ENCODE data around the gene STARD10. TPM values are rescaled to one million over a fixed set of nuclear protein-coding genes. Genes with fewer than 3 reads are reported as not detected.

The STARD10 gene
- total and polyA plus RNA-seq, 10 donors: 19.7 to 46.7 (median 27.9) TPM

GRCh38 chr11:72730243-72730642 is 63.6 kb downstream of the STARD10 start:
- Histone ChIP-seq H3K9me3 (peaks cover 0 to 6% (median 0%) of the 10 kb centered on the region in 8 donors), H3K27me3 (replicated peaks in 1 of 7) (no peaks in the 10 kb centered on the region), H3K27ac (peak overlapping the region in 3 of 8 donors; percentile 44 to 66 (median 46)), H3K4me3 (no peak overlapping the region), H3K36me3 (peaks cover 0 to 82% (median 25%) of the 10 kb centered on the region in 6 donors), H3K4me1 (peaks cover 3 to 95% (median 58%) of the 10 kb centered on the region in 6 donors)
- WGBS, 5 donors: 87 to 98% (median 94%) methylated on average over 5 of the region's 5 CpGs
- no peak for DNase-seq
- TF ChIP-seq POLR2AphosphoS5 (IDR thresholded peaks at IDR 0.05) (no peak), CTCF (IDR thresholded peaks at IDR 0.05 in 8 of 11, conservative IDR thresholded peaks at IDR 0.05 in 3 of 11) (no peak), POLR2A (IDR thresholded peaks at IDR 0.05) (no peak)
- intact Hi-C loops (cut with DNase I; ENCODE audit: low total_unique reads): no loop called here

GRCh38 chr11:72727521-72727920 is 66.3 kb downstream of the STARD10 start:
- H3K27me3 ChIP-seq (replicated peaks in 1 of 7): no peaks in the 10 kb centered on the region
- no peak for DNase-seq
- intact Hi-C loops (cut with DNase I; ENCODE audit: low total_unique reads): loop anchor here (5.0 to 10.0 kb wide), 2 partner anchors 65 to 447 kb away; partner anchors contain the start of gene STARD10
- H3K9me3 ChIP-seq: peaks cover 0 to 6% (median 0%) of the 10 kb centered on the region in 8 donors
- 47 to 68% (median 59%) methylated on average over 4 of the region's 4 CpGs for WGBS, 5 donors
- TF ChIP-seq CTCF (IDR thresholded peaks at IDR 0.05 in 8 of 11, conservative IDR thresholded peaks at IDR 0.05 in 3 of 11): no peak
- TF ChIP-seq POLR2A (IDR thresholded peaks at IDR 0.05): no peak
- TF ChIP-seq POLR2AphosphoS5 (IDR thresholded peaks at IDR 0.05): no peak
- H3K4me3 ChIP-seq: no peak overlapping the region
- H3K27ac ChIP-seq: peak overlapping the region in 3 of 8 donors; percentile 8 to 97 (median 59)
- H3K4me1 ChIP-seq: peaks cover 18 to 95% (median 61%) of the 10 kb centered on the region in 6 donors
- H3K36me3 ChIP-seq: peaks cover 0 to 91% (median 28%) of the 10 kb centered on the region in 6 donors

GRCh38 chr11:72726266-72727220 is 67.3 kb downstream of the STARD10 start:
- Histone ChIP-seq H3K36me3 (peaks cover 0 to 84% (median 26%) of the 10 kb centered on the region in 6 donors), H3K27ac (peak overlapping the region in 3 of 8 donors; percentile 92 to 97 (median 93)), H3K9me3 (peaks cover 0 to 4% (median 0%) of the 10 kb centered on the region in 8 donors), H3K4me1 (peaks cover 20 to 100% (median 67%) of the 10 kb centered on the region in 6 donors), H3K27me3 (replicated peaks in 1 of 7) (no peaks in the 10 kb centered on the region), H3K4me3 (no peak overlapping the region)
- DNase-seq: peak; percentile 79
- intact Hi-C loops (cut with DNase I; ENCODE audit: low total_unique reads): loop anchor here (5.0 to 10.0 kb wide), 2 partner anchors 66 to 448 kb away; partner anchors contain the start of gene STARD10
- TF ChIP-seq POLR2A (IDR thresholded peaks at IDR 0.05) (no peak), CTCF (IDR thresholded peaks at IDR 0.05 in 8 of 11, conservative IDR thresholded peaks at IDR 0.05 in 3 of 11) (no peak), POLR2AphosphoS5 (IDR thresholded peaks at IDR 0.05) (no peak)
- WGBS, 5 donors: 93 to 97% (median 93%) methylated on average over 37 to 40 of the region's 40 CpGs

GRCh38 chr11:72725724-72726028 is 68.2 kb downstream of the STARD10 start:
- Histone ChIP-seq H3K4me3 (no peak overlapping the region), H3K9me3 (no peaks in the 10 kb centered on the region), H3K36me3 (peaks cover 0 to 83% (median 19%) of the 10 kb centered on the region in 6 donors), H3K4me1 (peaks cover 27 to 100% (median 72%) of the 10 kb centered on the region in 6 donors), H3K27me3 (replicated peaks in 1 of 7) (no peaks in the 10 kb centered on the region), H3K27ac (peak overlapping the region in 7 of 8 donors; percentile 41 to 97 (median 67))
- 83 to 97% (median 91%) methylated on average over 4 of the region's 4 CpGs for WGBS, 5 donors
- intact Hi-C loops (cut with DNase I; ENCODE audit: low total_unique reads): loop anchor here (5.0 to 10.0 kb wide), 2 partner anchors 67 to 449 kb away; partner anchors contain the start of gene STARD10
- TF ChIP-seq POLR2AphosphoS5 (IDR thresholded peaks at IDR 0.05) (no peak), POLR2A (IDR thresholded peaks at IDR 0.05) (no peak), CTCF (IDR thresholded peaks at IDR 0.05 in 8 of 11, conservative IDR thresholded peaks at IDR 0.05 in 3 of 11) (no peak)
- no peak for DNase-seq

Measured in spleen (tissue), 11 donors.